ENCODE results near the gene LITAFD.

LITAFD gene

DNA sequence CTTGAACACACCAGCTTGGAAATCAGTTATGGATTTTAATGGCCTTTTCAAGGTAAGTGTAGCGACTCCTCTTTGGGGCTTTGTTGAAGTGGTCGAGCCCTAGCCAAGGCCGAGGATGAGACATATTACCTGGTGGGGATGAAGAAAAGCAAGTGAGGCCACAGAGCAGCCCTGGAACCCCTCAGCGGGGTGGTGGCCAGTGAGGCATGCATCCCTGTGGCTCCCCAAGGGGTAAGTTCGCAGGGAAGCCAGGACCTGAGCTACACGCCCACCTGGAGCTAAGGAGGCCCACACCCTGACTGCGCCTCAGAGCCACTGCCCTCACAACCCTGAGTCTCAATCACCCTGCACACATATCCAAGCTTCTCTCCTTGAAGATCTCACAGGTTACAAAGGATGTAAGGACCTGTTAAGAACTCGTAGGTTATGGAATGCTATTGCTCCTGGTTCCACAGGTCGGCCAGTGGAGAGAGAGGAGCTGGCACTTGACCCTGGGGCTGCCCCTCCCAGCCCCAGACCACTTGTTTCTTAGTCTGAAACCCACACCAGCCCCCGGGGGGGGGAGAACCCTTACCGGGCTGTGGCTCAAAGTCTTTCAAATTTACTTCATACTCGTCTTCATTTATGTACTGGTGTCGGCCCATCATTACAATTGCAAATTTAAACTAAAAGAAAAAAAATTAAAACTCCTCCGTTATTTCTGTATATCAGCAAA is 12.0 kb downstream of the LITAFD start:
- ATAC-seq, result no peak
- H3K36me3 Mint-ChIP-seq, result peaks cover 60% of the 10 kb centered on the region
- H3K9me3 Mint-ChIP-seq, result no peaks in the 10 kb centered on the region
- H3K4me1 Mint-ChIP-seq, result peaks cover 43% of the 10 kb centered on the region
- peak overlapping the region; percentile 96 for H3K27ac Mint-ChIP-seq
- no peak overlapping the region for H3K4me3 Mint-ChIP-seq
- H3K27me3 Mint-ChIP-seq, result no peaks in the 10 kb centered on the region

- no peak overlapping the region for H3K4me3 Mint-ChIP-seq
Observed at GRCh38 chr16:8894736-8895334, 12.7 kb downstream of the LITAFD start.

DNA sequence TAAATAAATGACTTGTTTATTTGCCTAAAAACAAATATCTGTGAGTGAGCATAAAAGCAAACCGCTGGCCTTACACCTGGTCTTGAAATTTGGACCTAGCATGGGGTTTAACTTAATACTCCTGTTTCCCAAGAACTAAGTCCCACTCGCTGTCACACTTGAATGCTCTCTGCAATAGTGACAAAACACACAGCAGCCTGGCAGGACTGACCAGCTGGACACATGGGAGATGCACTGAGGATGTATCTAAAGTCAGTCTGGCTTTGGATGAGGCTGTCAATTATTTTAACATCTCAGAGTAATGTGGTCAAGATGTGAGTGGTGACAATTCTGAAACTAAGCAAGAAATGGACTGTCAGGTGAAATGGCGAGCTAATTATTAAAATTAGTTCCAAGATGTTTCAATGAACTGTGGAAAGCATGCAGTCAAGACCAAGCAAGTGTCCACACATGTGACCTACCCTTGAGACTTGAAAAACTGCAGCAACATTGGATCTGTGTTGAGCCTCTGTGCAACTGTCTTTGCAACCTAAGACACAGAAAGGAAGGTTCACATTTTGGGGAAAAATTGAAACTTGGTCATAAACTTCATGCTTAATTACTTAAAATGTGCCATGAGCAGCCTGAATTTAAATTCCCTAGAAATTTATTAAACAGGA is 16.6 kb downstream of the LITAFD start:
- ATAC-seq, result no peak
- Mint-ChIP-seq H3K9me3 (no peaks in the 10 kb centered on the region), H3K27me3 (no peaks in the 10 kb centered on the region), H3K4me3 (no peak overlapping the region), H3K36me3 (peaks cover 83% of the 10 kb centered on the region), H3K27ac (peak overlapping the region; percentile 46), H3K4me1 (peaks cover 9% of the 10 kb centered on the region)

More at GRCh38 chr16:8894736-8895334, 12.7 kb downstream of the LITAFD start:
- Mint-ChIP-seq H3K27me3 (no peaks in the 10 kb centered on the region), H3K36me3 (peaks cover 67% of the 10 kb centered on the region), H3K4me1 (peaks cover 43% of the 10 kb centered on the region), H3K9me3 (no peaks in the 10 kb centered on the region), H3K27ac (peak overlapping the region; percentile 96)
- no peak for ATAC-seq

GRCh38 chr16:8899709-8900317 is 17.7 kb downstream of the LITAFD start:
- Mint-ChIP-seq H3K4me3 (no peak overlapping the region), H3K9me3 (no peaks in the 10 kb centered on the region), H3K27ac (peak overlapping the region; percentile 46), H3K27me3 (no peaks in the 10 kb centered on the region), H3K4me1 (peaks cover 2% of the 10 kb centered on the region), H3K36me3 (peaks cover 80% of the 10 kb centered on the region)
- ATAC-seq, result no peak

- Mint-ChIP-seq H3K27ac (peak overlapping the region; percentile 46), H3K4me1 (no peaks in the 10 kb centered on the region)
Observed at GRCh38 chr16:8900343-8900742, 18.2 kb downstream of the LITAFD start.

GRCh38 chr16:8901320-8901861 is 19.2 kb downstream of the LITAFD start:
- H3K4me1 Mint-ChIP-seq, result no peaks in the 10 kb centered on the region
- H3K27me3 Mint-ChIP-seq, result no peaks in the 10 kb centered on the region
- peaks cover 85% of the 10 kb centered on the region for H3K36me3 Mint-ChIP-seq
- no peaks in the 10 kb centered on the region for H3K9me3 Mint-ChIP-seq
- no peak for ATAC-seq
- H3K27ac Mint-ChIP-seq, result no peak overlapping the region
- no peak overlapping the region for H3K4me3 Mint-ChIP-seq

More at GRCh38 chr16:8900343-8900742, 18.2 kb downstream of the LITAFD start:
- no peaks in the 10 kb centered on the region for H3K27me3 Mint-ChIP-seq
- peaks cover 80% of the 10 kb centered on the region for H3K36me3 Mint-ChIP-seq
- no peak for ATAC-seq
- no peak overlapping the region for H3K4me3 Mint-ChIP-seq
- no peaks in the 10 kb centered on the region for H3K9me3 Mint-ChIP-seq

- Mint-ChIP-seq H3K9me3 (no peaks in the 10 kb centered on the region), H3K36me3 (peaks cover 72% of the 10 kb centered on the region), H3K4me3 (no peak overlapping the region), H3K27me3 (no peaks in the 10 kb centered on the region), H3K27ac (no peak overlapping the region), H3K4me1 (no peaks in the 10 kb centered on the region)
- ATAC-seq, result no peak
Observed at GRCh38 chr16:8903004-8903403, 20.9 kb downstream of the LITAFD start.

DNA sequence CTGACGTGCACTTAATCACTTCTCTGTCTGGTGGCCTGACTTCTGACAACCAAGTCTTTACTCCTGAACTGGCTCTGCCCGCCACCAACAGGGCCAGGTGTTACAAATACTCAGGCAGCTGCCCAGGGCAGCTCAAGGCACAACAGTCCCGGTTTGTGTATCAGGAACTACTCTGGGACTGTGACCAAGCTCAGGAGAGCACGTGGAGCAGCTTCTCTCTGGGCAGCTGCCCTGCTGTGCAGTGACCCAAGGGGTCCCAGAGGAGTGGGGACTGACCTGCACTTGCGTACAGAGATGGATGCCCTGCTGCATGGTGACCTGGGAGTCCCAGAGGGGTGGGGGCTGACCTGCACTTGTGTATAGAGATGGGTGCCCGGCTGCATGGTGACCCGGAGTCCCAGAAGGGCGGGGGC is 21.9 kb downstream of the LITAFD start:
- Mint-ChIP-seq H3K4me3 (no peak overlapping the region), H3K27ac (no peak overlapping the region), H3K9me3 (no peaks in the 10 kb centered on the region), H3K27me3 (no peaks in the 10 kb centered on the region), H3K36me3 (peaks cover 73% of the 10 kb centered on the region), H3K4me1 (no peaks in the 10 kb centered on the region)
- no peak for ATAC-seq

DNA sequence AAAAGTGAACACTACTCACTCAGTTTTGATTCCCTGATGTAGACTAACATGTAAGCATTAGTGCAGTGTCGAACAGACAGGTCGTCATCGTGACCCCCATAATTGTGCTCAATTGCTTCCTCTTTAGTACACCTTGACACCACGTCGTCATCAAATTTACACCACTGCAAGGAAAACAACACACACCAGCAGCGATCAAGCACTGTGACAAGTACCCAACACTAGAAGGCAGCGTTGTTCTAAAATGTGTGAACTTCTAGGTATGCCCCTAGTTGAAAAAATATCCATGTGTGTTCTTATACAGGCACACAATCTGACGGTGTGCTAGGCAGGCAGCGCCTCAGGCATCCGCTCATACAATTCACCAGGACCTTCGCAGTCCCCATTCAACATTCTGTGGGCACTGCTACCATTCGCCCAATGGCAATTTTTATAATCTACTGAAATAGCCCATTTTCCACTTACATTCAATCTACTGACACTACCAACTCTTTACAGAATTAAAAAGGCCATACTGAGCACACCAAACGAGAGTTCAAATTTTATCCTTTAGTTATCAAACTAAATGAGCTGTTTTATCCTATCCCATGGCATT is 23.1 kb downstream of the LITAFD start:
- Mint-ChIP-seq H3K36me3 (peaks cover 68% of the 10 kb centered on the region), H3K27ac (no peak overlapping the region), H3K27me3 (no peaks in the 10 kb centered on the region), H3K9me3 (no peaks in the 10 kb centered on the region), H3K4me1 (no peaks in the 10 kb centered on the region), H3K4me3 (no peak overlapping the region)
- peak; percentile 65 for ATAC-seq

- Mint-ChIP-seq H3K4me1 (no peaks in the 10 kb centered on the region), H3K36me3 (peaks cover 68% of the 10 kb centered on the region), H3K27me3 (no peaks in the 10 kb centered on the region), H3K27ac (no peak overlapping the region), H3K9me3 (no peaks in the 10 kb centered on the region), H3K4me3 (no peak overlapping the region)
- ATAC-seq, result no peak
Observed at GRCh38 chr16:8905795-8906591, 23.8 kb downstream of the LITAFD start.

- H3K9me3 Mint-ChIP-seq, result no peaks in the 10 kb centered on the region
- ATAC-seq, result no peak
- no peaks in the 10 kb centered on the region for H3K27me3 Mint-ChIP-seq
- H3K4me3 Mint-ChIP-seq, result no peak overlapping the region
- H3K36me3 Mint-ChIP-seq, result peaks cover 68% of the 10 kb centered on the region
- peak overlapping the region; percentile 54 for H3K27ac Mint-ChIP-seq
- no peaks in the 10 kb centered on the region for H3K4me1 Mint-ChIP-seq
Observed at GRCh38 chr16:8907096-8907495, 24.9 kb downstream of the LITAFD start.

DNA sequence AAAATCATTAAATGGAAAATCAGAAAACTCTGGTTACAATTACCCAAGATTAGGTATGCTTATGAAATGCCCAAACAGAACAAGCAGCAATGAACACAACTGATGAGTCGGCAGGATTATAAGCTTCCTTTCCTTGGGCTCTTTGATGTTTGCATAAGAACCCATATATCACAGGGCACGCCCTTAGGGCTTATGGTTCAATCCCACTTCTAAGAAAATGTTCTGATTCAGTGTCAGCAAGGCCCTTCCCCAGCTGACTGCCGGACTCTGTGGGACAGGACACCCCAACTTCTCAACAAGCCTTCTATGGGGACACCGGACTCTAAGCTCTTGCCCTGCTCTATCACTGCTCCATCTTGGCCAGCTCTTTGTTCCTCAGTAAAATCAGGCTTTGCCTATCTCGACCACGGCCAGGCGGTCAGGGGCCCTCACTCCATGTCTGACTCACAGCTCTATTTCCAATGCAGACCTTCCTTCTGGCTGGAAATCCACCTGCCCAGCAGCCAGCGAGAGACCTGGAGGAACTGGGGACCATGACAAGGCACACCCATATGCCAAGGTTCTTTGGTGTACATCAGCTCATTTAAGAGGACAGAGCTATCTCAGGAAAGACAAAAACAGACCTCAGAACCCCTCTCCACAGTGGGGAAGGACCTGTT is 26.8 kb downstream of the LITAFD start:
- peaks cover 67% of the 10 kb centered on the region for H3K36me3 Mint-ChIP-seq
- no peak for ATAC-seq
- no peak overlapping the region for H3K4me3 Mint-ChIP-seq
- H3K27ac Mint-ChIP-seq, result peak overlapping the region; percentile 1
- H3K4me1 Mint-ChIP-seq, result no peaks in the 10 kb centered on the region
- H3K27me3 Mint-ChIP-seq, result no peaks in the 10 kb centered on the region
- H3K9me3 Mint-ChIP-seq, result no peaks in the 10 kb centered on the region

DNA sequence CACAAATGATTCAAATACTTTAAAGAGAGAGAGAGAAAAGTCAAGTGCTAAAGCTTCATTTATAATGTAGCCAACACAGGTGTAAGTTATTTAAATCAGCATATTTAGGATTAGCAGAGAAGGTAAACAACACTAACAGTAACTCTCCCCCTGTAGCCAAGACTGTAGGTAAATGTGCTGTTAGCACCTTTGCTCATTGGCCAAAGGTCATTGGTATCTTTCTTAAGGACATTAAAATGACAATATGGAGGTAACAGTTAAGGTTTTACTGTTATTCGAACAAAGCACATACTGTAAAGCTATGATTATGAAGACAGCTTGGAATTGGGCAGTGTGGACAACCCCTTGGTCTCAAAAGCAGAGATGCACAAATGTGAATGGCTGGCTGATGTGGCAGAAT is 28.7 kb downstream of the LITAFD start:
- H3K36me3 Mint-ChIP-seq, result peaks cover 67% of the 10 kb centered on the region

GRCh38 chr16:8912793-8913192 is 30.6 kb downstream of the LITAFD start:
- Mint-ChIP-seq H3K27me3 (no peaks in the 10 kb centered on the region), H3K4me3 (no peak overlapping the region), H3K36me3 (peaks cover 83% of the 10 kb centered on the region), H3K4me1 (peaks cover 13% of the 10 kb centered on the region), H3K9me3 (no peaks in the 10 kb centered on the region), H3K27ac (no peak overlapping the region)
- ATAC-seq, result no peak

More for the DNA sequence above, 28.7 kb downstream of the LITAFD start:
- no peak for ATAC-seq
- no peaks in the 10 kb centered on the region for H3K9me3 Mint-ChIP-seq
- H3K4me3 Mint-ChIP-seq, result no peak overlapping the region
- no peaks in the 10 kb centered on the region for H3K4me1 Mint-ChIP-seq
- H3K27me3 Mint-ChIP-seq, result no peaks in the 10 kb centered on the region
- no peak overlapping the region for H3K27ac Mint-ChIP-seq
